GM12892 (cell line): ENCODE data around the gene SETD1A.

Source experiments
- DNase-seq: peaks from one replicate; pipeline ENCODE4 v3.0.0; 2011; ENCODE audit not compliant: insufficient read length
- FAIRE-seq: peaks from 2 replicates; lab custom pipeline; 2011; peaks lifted over from hg19 to GRCh38; lab: Jason Lieb, UNC
- POLR2A ChIP-seq: IDR thresholded peaks from 2 replicates; pipeline ENCODE4 v1.6.1; 2011; ENCODE audit warnings: low read depth, low read length, control low read depth
- POLR2AphosphoS5 ChIP-seq: IDR thresholded peaks from 2 replicates; pipeline ENCODE4 v1.6.1; 2011; ENCODE audit warnings: low read depth, low read length, control low read depth
- TAF1 ChIP-seq: IDR thresholded peaks from 2 replicates; pipeline ENCODE4 v1.6.1; 2011; ENCODE audit warnings: low read depth, mild to moderate bottlenecking, control low read depth, low read length, borderline replicate concordance

SETD1A gene

DNA sequence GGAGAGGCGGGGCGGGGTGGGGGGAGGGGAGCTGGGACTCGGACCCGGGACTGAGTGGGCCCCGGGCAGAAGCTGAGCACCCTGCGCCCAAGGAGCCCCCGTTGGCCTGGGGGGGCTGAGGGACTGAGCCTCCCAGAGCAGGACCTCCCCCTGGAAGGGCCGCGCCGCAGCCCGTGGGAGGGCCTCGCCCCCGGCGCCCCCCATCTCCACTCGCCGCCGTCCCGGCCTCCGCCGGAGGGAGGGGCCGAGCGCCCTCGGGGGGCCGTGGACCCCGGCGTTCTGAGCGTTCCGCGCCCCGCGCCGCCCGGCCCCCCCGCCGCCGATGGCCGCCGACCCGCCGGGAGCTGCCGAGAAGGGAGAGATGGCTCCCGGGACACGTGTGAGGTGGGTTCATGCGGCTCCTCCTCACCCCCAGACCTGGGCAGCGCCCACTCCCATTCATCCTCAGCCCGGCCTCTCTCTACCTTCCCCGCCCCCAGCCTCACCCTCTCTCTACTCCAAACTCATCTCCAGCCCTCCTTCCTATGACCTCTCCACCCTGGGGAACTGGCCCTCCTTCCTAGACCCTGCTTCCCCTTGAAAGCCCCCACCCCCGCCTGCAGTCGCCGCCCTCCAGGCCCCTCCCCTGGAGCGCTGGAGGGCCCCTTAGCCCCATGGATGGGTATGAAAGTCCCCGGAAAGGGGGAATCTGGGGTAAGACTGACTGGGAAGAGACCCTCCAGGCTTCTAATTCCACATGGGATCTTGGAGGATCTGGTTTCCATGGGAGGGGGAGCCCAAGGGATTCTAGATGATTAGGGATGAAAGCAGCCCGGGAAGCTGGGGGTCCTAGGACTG is 33.3 kb upstream of the SETD1A start:
- no peak for FAIRE-seq
- TF ChIP-seq POLR2A: peak; percentile 47; the same call in 1 of the 2 replicates
- no peak; the same call in 1 of the 2 replicates for TF ChIP-seq POLR2AphosphoS5
- no peak for DNase-seq

DNA sequence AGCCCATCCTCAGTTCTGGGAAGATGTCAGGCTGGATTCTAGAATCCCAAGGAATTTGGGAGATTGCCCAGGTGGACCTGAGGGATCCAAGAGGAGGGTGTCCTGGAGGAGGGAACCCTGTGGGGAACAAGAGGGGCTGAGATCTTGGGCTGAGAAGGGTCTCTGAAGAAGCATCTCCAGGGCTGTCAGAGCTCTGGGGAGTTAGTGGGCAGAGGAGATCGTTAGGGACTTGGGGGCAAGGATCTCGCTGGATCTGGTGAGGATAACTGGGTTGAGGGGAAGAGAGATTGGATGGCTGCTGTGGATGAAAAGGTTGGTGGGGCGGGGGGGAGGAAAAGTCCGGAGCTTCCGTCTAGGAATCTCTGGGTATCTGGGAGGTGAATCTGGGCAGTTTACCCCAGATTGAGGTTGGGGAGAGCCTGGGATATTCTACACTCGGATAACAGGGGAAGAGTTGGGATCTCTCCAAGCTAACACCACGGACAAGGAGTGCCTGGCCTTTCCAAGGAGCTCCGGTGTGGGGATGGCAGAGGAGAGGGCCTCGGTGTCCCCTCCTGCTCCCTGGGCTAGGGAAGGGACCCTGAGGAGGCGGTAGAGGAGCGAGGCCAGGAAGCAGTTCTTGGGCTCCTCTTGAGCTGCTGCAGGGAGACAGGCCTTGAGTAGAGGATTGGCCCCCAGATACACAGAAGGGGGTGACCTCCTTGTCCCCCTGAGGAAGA is 32.5 kb upstream of the SETD1A start:
- peak; percentile 21 for DNase-seq
- no peak for FAIRE-seq
- TF ChIP-seq POLR2AphosphoS5 (no peak), TAF1 (no peak), POLR2A (no peak)

GRCh38 chr16:30925632-30925987 is 31.9 kb upstream of the SETD1A start:
- FAIRE-seq (no peak), DNase-seq (no peak)
- no peak for TF ChIP-seq POLR2A
- no peak for TF ChIP-seq TAF1
- no peak for TF ChIP-seq POLR2AphosphoS5

DNA sequence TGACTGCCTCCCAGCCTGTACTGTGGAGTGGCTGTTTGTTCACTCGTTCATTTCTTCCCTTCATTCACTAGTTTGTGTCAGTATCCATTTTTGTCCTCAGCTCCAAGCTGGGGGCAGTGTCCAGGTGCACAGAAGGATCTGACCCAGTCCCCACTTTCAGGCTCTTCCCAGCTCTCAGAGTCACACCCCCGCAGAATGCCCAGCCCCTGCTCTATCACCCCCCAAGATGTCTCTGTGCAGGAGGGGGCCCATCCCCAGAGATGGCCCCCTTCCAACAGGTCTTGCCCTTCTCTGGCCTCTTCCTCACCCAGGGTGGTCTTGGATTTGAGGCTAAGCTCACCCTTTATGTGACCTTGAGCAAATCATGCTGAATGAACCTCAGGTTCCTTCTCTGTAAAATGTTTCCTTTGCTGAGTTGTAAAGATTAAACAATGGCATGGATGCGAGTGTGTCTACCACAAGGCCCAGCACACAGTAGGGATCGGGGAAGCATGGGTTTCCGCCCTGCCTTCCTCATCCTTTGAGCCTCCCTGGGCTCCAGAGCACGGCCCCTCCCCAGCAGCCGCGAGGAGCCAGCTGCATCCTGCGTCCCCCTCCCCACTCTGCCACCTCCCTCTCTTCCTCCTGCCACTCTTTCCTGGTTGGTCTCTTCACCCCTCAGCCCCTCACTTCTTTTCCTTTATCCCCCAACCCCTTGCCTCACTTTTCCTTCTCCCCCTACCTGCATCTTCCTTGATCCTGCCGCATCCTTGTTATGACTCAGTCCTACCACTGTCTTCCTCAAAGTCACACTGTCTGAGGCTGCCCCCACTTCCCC is 31.4 kb upstream of the SETD1A start:
- FAIRE-seq (no peak), DNase-seq (no peak)
- no peak for TF ChIP-seq POLR2AphosphoS5
- TF ChIP-seq TAF1: no peak
- TF ChIP-seq POLR2A: no peak

- FAIRE-seq (no peak), DNase-seq (no peak)
- no peak for TF ChIP-seq TAF1
- TF ChIP-seq POLR2AphosphoS5: no peak
- no peak for TF ChIP-seq POLR2A
Measured at GRCh38 chr16:30926937-30927788, 30.4 kb upstream of the SETD1A start.

DNA sequence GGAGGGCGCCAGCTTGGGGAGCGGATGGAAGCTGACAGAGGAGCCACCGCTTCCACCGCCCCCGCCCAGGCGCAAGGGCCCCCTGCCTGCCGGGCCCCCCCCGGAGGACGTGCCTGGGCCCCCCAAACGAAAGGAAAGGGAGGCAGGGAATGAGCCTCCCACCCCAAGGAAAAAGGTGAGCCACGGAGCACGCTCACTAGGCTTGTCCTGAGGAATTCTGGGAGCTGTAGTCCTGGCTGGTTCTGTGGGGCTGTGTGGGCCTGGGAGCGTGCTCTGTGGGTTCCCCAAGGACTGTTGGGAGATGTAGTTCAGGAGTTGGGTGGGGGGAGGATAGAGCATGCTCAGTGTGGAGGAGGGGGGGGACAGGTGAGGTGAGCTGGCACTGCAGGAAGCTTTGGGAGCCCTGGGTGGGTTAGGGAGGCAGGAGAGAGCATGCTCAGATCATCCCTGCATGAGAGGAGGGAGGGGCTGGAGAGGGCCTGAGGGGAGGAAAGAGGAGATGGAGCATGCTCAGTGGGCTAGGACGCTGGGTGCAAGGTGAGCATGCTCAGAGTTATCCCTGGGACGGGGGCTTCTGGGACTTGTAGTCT is 29.7 kb upstream of the SETD1A start:
- DNase-seq: peak; percentile 54

DNA sequence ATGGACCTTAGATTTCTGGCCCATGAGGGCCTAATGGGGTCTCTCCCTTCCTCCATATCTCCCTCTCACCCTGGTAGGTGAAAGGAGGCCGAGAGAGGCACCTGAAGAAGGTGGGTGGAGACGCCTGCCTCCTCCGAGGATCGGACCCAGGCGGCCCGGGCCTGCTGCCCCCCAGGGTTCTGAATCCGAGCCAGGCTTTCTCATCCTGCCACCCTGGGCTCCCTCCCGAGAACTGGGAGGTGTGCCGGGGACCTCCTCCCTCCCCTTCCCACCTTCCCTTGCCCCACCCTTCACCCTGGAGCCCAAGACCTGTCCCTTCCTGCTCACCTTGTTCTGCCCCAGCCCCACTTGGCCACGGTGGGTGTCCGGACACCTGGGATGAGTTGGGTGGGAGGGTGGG is 29.2 kb upstream of the SETD1A start:
- no peak for TF ChIP-seq TAF1
- TF ChIP-seq POLR2A: no peak
- TF ChIP-seq POLR2AphosphoS5: no peak
- FAIRE-seq (no peak), DNase-seq (no peak)

More for the DNA sequence above, 29.7 kb upstream of the SETD1A start:
- FAIRE-seq: peak; percentile 92
- TF ChIP-seq POLR2A (no peak), TAF1 (no peak), POLR2AphosphoS5 (no peak)

- FAIRE-seq: no peak
- no peak for DNase-seq
Measured at GRCh38 chr16:30929167-30929566, 28.4 kb upstream of the SETD1A start.

GRCh38 chr16:30930160-30930571 is 27.4 kb upstream of the SETD1A start:
- no peak for FAIRE-seq
- TF ChIP-seq POLR2AphosphoS5: no peak
- TF ChIP-seq TAF1: no peak
- no peak for TF ChIP-seq POLR2A

More at GRCh38 chr16:30929167-30929566, 28.4 kb upstream of the SETD1A start:
- no peak for TF ChIP-seq TAF1
- TF ChIP-seq POLR2A: no peak
- no peak for TF ChIP-seq POLR2AphosphoS5

GRCh38 chr16:30931068-30931650 is 26.4 kb upstream of the SETD1A start:
- no peak for FAIRE-seq
- TF ChIP-seq TAF1 (no peak), POLR2AphosphoS5 (no peak), POLR2A (no peak)

More at GRCh38 chr16:30930160-30930571, 27.4 kb upstream of the SETD1A start:
- no peak for DNase-seq

More at GRCh38 chr16:30931068-30931650, 26.4 kb upstream of the SETD1A start:
- no peak for DNase-seq
